Uterus (tissue), 4 donors: Measurements from ENCODE around the gene NCOA5. TPM values are rescaled to one million over a fixed set of nuclear protein-coding genes. Genes with fewer than 3 reads are reported as not detected.

Experiments
- DNase-seq, 2 donors: peaks; one replicate each; pipeline ENCODE4 v3.0.0-alpha.2; 2019 to 2020
- H3K27ac ChIP-seq, 2 donors: fragments of 200-600 bp; sonication (generic); 1 replicate in 1 of 2; 2 replicates in 1 of 2; pipeline ENCODE4 v1.5.1; 2016 to 2018
- H3K27me3 ChIP-seq, 2 donors: fragments of 200-600 bp; sonication (generic); one replicate each; pipeline ENCODE4 v1.5.1; 2018 to 2019; ENCODE audit warnings: control low read depth in 1 of 2
- H3K36me3 ChIP-seq, 2 donors: fragments of 200-600 bp; sonication (generic); one replicate each; pipeline ENCODE4 v1.5.1; 2019; ENCODE audit warnings: control low read depth in 1 of 2
- H3K4me1 ChIP-seq, 2 donors: fragments of 200-600 bp; sonication (generic); one replicate each; pipeline ENCODE4 v1.5.1; 2018 to 2019; ENCODE audit warnings: control low read depth in 1 of 2
- H3K4me3 ChIP-seq, 2 donors: fragments of 200-600 bp; sonication (generic); 1 replicate in 1 of 2; 2 replicates in 1 of 2; pipeline ENCODE4 v1.5.1; 2018 to 2019; ENCODE audit warnings: mild to moderate bottlenecking in 1 of 2
- H3K9me3 ChIP-seq, 2 donors: fragments of 200-600 bp; sonication (generic); one replicate each; pipeline ENCODE4 v1.5.1; 2019; ENCODE audit warnings: control low read depth in 1 of 2
- CTCF ChIP-seq, 4 experiments: fragments of 200-600 bp in 2 of 4; fragments of 450-650 bp in 2 of 4; sonication (generic) in 2 of 4; IDR thresholded peaks; one replicate each; pipeline ENCODE4 v1.5.1; 2016 to 2019; ENCODE audit warnings: antibody characterized with exemption in 4 of 4, mild to moderate bottlenecking in 2 of 4, moderate library complexity in 1 of 4
- POLR2A ChIP-seq, 2 donors: fragments of 450-650 bp; IDR thresholded peaks; one replicate each; pipeline ENCODE4 v1.6.1; 2016; ENCODE audit warnings: antibody characterized with exemption in 2 of 2, mild to moderate bottlenecking in 1 of 2, moderate library complexity in 1 of 2
- intact Hi-C: fragments of 100-400 bp; cut with DNase I; formaldehyde crosslinking; loops from one replicate; pipeline ENCODE4 v1.15.1; 2023; ENCODE audit warnings: low total_unique reads
- total RNA-seq, 4 donors: library from RNA; depleted of rRNA in 3 of 4; stranded (reverse); fragments of >200 nt in 3 of 4; gene quantifications; one replicate each; pipeline versions ENCODE4 v1.1.0 to v1.2.4, GENCODE V29; 2014 to 2023
- donor health status: DM: yes; HTN: yes; CAD: no.

Gene NCOA5
- total RNA-seq, 4 donors from 2014 or later = 8.2 to 37.8 (median 29.5) TPM

- intact Hi-C loops = no loop called here
- Histone ChIP-seq H3K4me3 (no peak overlapping the region), H3K27ac (no peak overlapping the region), H3K27me3 (peaks cover 0 to 6% of the 10 kb centered on the region in 2 donors), H3K9me3 (no peaks in the 10 kb centered on the region), H3K36me3 (no peaks in the 10 kb centered on the region), H3K4me1 (peaks cover 0 to 4% of the 10 kb centered on the region in 2 donors)
- DNase-seq = no peak
- no peak for TF ChIP-seq POLR2A (IDR thresholded peaks at IDR 0.05)
Observed at GRCh38 chr20:46062151-46062550, 27.6 kb downstream of the NCOA5 start.

GRCh38 chr20:46060975-46061374 is 28.8 kb downstream of the NCOA5 start:
- peaks cover 0 to 6% of the 10 kb centered on the region in 2 donors for H3K27me3 ChIP-seq
- H3K4me1 ChIP-seq = peaks cover 0 to 4% of the 10 kb centered on the region in 2 donors
- no peaks in the 10 kb centered on the region for H3K9me3 ChIP-seq
- DNase-seq = no peak
- H3K27ac ChIP-seq = no peak overlapping the region
- no peak overlapping the region for H3K4me3 ChIP-seq
- no peaks in the 10 kb centered on the region for H3K36me3 ChIP-seq
- intact Hi-C loops = no loop called here
- no peak for TF ChIP-seq POLR2A (IDR thresholded peaks at IDR 0.05)
- TF ChIP-seq CTCF (IDR thresholded peaks at IDR 0.05) = no peak

GRCh38 chr20:46060301-46060881 is 29.4 kb downstream of the NCOA5 start:
- intact Hi-C loops = no loop called here
- Histone ChIP-seq H3K27ac (no peak overlapping the region), H3K4me3 (no peak overlapping the region), H3K36me3 (no peaks in the 10 kb centered on the region), H3K27me3 (peaks cover 0 to 6% of the 10 kb centered on the region in 2 donors), H3K9me3 (no peaks in the 10 kb centered on the region), H3K4me1 (peaks cover 0 to 4% of the 10 kb centered on the region in 2 donors)
- no peak for DNase-seq
- TF ChIP-seq CTCF (IDR thresholded peaks at IDR 0.05) (no peak), POLR2A (IDR thresholded peaks at IDR 0.05) (no peak)

GRCh38 chr20:46058599-46059281 is 31.0 kb downstream of the NCOA5 start:
- DNase-seq = no peak
- intact Hi-C loops = no loop called here
- Histone ChIP-seq H3K36me3 (no peaks in the 10 kb centered on the region), H3K4me3 (no peak overlapping the region), H3K4me1 (peaks cover 0 to 4% of the 10 kb centered on the region in 2 donors), H3K27me3 (peaks cover 0 to 6% of the 10 kb centered on the region in 2 donors), H3K9me3 (no peaks in the 10 kb centered on the region), H3K27ac (no peak overlapping the region)
- TF ChIP-seq POLR2A (IDR thresholded peaks at IDR 0.05) (no peak), CTCF (IDR thresholded peaks at IDR 0.05) (no peak)

- Histone ChIP-seq H3K4me1 (peaks cover 0 to 4% of the 10 kb centered on the region in 2 donors), H3K4me3 (no peak overlapping the region), H3K9me3 (no peaks in the 10 kb centered on the region), H3K36me3 (no peaks in the 10 kb centered on the region), H3K27me3 (peaks cover 0 to 6% of the 10 kb centered on the region in 2 donors), H3K27ac (no peak overlapping the region)
- intact Hi-C loops = no loop called here
- TF ChIP-seq POLR2A (IDR thresholded peaks at IDR 0.05) (no peak), CTCF (IDR thresholded peaks at IDR 0.05) (peak in 2 of 4 experiments; percentile 1 to 16)
- DNase-seq = peak; percentile 24 to 34
Observed at GRCh38 chr20:46057856-46058598, 31.7 kb downstream of the NCOA5 start.
